Astrocyte (in vitro differentiated cells and primary cell): Measurements from ENCODE around the gene MDM1.

Experiments
- CTCF ChIP-seq: IDR thresholded peaks from 2 replicates; pipeline ENCODE4 v1.5.1; 2011; ENCODE audit warnings: low read depth, mild to moderate bottlenecking, inconsistent platforms, low read length, moderate library complexity; ENCODE audit not compliant: insufficient read depth
- EZH2 ChIP-seq: IDR thresholded peaks from 2 replicates; pipeline ENCODE4 v1.6.1; 2012; ENCODE audit warnings: mild to moderate bottlenecking, low read length, inconsistent platforms; ENCODE audit not compliant: insufficient read depth

GRCh38 chr12:68304626-68305025, 27.5 kb downstream of the MDM1 start:
- TF ChIP-seq CTCF, result no peak
- TF ChIP-seq EZH2, result no peak
